GM18502 (cell line): ENCODE data around the gene FAM53B.
"Not testable (repeated sequence)": the region's sequence is repeated elsewhere in the genome, so short reads cannot be mapped to it uniquely, and the experiment has no call there.

Source experiments
- ATAC-seq: cut with Tn5 transposase; IDR thresholded peaks from one replicate; pipeline ENCODE4 v1.9.1; 2021; ENCODE audit warnings: mild to moderate bottlenecking; ENCODE audit not compliant: unreplicated experiment, poor library complexity

Gene FAM53B

GRCh38 chr10:124744102-124745050 lies at the start of gene FAM53B:
FAM53B (minus strand) TSS chr10:124744378; CDS start chr10:124706713, 37,665 bp downstream.
- peak; percentile 76 for ATAC-seq

- no peak for ATAC-seq
These were observed 48.8 kb upstream of the FAM53B start for GRCh38 chr10:124792998-124793352.

- peak; percentile 92 for ATAC-seq
These were observed 47.6 kb upstream of the FAM53B start, which contains the start of gene EEF1AKMT2 for GRCh38 chr10:124791547-124792348. EEF1AKMT2 (minus strand) TSS chr10:124791887; CDS start chr10:124791833, 54 bp downstream.

- not testable (repeated sequence) for ATAC-seq
These were observed 38.7 kb upstream of the FAM53B start for GRCh38 chr10:124782900-124783299.

- ATAC-seq: no peak
These were observed 24.6 kb upstream of the FAM53B start for GRCh38 chr10:124768791-124769190.

GRCh38 chr10:124765256-124765655 lies 21.1 kb upstream of the FAM53B start:
- ATAC-seq: no peak

GRCh38 chr10:124763267-124763666 lies 19.1 kb upstream of the FAM53B start:
- ATAC-seq: no peak

- no peak for ATAC-seq
These were observed 18.1 kb upstream of the FAM53B start for GRCh38 chr10:124762281-124762680.

- no peak for ATAC-seq
These were observed 12.2 kb upstream of the FAM53B start for GRCh38 chr10:124756156-124756903.

- ATAC-seq: no peak
These were observed 11.4 kb upstream of the FAM53B start for GRCh38 chr10:124755581-124755980.

GRCh38 chr10:124754227-124754626 lies 10.0 kb upstream of the FAM53B start:
- ATAC-seq: no peak

GRCh38 chr10:124748953-124749645 lies 4.9 kb upstream of the FAM53B start:
- ATAC-seq: peak; percentile 33

- no peak for ATAC-seq
These were observed 4.0 kb upstream of the FAM53B start for GRCh38 chr10:124748166-124748565.

- no peak for ATAC-seq
These were observed 3.6 kb upstream of the FAM53B start for GRCh38 chr10:124747745-124748144.

- ATAC-seq: no peak
These were observed 2.8 kb upstream of the FAM53B start for GRCh38 chr10:124746992-124747391.

GRCh38 chr10:124746447-124746846 lies 2.3 kb upstream of the FAM53B start:
- not testable (repeated sequence) for ATAC-seq

- no peak for ATAC-seq
These were observed 1.5 kb upstream of the FAM53B start for GRCh38 chr10:124745673-124746072.

- ATAC-seq: no peak
These were observed 1.1 kb upstream of the FAM53B start for GRCh38 chr10:124745252-124745651.

- no peak for ATAC-seq
These were observed 732 bp downstream of the FAM53B start for GRCh38 chr10:124743191-124744101.
